Duodenal mucosa (tissue), 2 donors: ENCODE results near the gene MC1R.
"Not testable (repeated sequence)": the region's sequence is repeated elsewhere in the genome, so short reads cannot be mapped to it uniquely, and the experiment has no call there.

Experiments used
- H3K27ac ChIP-seq: one replicate; pipeline ENCODE4 v1.7.0; 2013; ENCODE audit warnings: low read depth, low read length
- H3K27me3 ChIP-seq, 2 donors: one replicate each; pipeline ENCODE4 v1.7.0; 2013; ENCODE audit warnings: low read length in 2 of 2, control low read depth in 1 of 2; ENCODE audit not compliant: insufficient read depth in 2 of 2, control insufficient read depth in 1 of 2
- H3K36me3 ChIP-seq, 2 donors: one replicate each; pipeline ENCODE4 v1.7.0; 2013; ENCODE audit warnings: low read length in 2 of 2, control low read depth in 1 of 2; ENCODE audit not compliant: insufficient read depth in 2 of 2, control insufficient read depth in 1 of 2
- H3K4me1 ChIP-seq, 2 donors: one replicate each; pipeline ENCODE4 v1.7.0; 2013; ENCODE audit warnings: low read length in 2 of 2, control low read depth in 1 of 2; ENCODE audit not compliant: insufficient read depth in 2 of 2, control insufficient read depth in 1 of 2
- H3K4me3 ChIP-seq, 2 donors: one replicate each; pipeline ENCODE4 v1.7.0; 2013; ENCODE audit warnings: low read length in 2 of 2, low read depth in 1 of 2
- H3K9ac ChIP-seq, 2 donors: one replicate each; pipeline ENCODE4 v1.7.0; 2013; ENCODE audit warnings: low read length in 2 of 2, low read depth in 1 of 2
- H3K9me3 ChIP-seq, 2 donors: one replicate each; pipeline ENCODE4 v1.7.0; 2013; ENCODE audit warnings: low read length in 2 of 2, control low read depth in 1 of 2; ENCODE audit not compliant: control insufficient read depth in 1 of 2

Gene MC1R

DNA sequence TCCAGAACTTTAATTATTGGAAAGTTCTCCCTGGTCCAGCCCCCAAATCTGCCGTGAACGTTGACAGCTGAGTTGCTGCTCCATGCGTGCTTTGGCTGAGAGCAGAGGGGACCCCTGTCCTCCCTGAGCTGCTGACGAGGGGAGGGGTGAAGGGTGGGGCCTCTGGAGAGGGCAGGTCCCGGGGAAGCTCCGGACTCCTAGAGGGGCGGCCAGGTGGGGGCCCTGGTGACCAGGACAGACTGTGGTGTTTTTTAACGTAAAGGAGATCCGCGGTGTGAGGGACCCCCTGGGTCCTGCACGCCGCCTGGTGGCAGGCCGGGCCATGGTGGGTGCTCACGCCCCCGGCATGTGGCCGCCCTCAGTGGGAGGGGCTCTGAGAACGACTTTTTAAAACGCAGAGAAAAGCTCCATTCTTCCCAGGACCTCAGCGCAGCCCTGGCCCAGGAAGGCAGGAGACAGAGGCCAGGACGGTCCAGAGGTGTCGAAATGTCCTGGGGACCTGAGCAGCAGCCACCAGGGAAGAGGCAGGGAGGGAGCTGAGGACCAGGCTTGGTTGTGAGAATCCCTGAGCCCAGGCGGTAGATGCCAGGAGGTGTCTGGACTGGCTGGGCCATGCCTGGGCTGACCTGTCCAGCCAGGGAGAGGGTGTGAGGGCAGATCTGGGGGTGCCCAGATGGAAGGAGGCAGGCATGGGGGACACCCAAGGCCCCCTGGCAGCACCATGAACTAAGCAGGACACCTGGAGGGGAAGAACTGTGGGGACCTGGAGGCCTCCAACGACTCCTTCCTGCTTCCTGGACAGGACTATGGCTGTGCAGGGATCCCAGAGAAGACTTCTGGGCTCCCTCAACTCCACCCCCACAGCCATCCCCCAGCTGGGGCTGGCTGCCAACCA is at the start of gene MC1R:
MC1R (plus strand) TSS at position 410 of the 895 bp plus-strand sequence; CDS start at position 807, 397 bp downstream.
- H3K36me3 ChIP-seq = peaks cover 0 to 1% of the 10 kb centered on the region in 2 donors
- H3K9me3 ChIP-seq = no peaks in the 10 kb centered on the region
- peak within 1 kb of the TSS; percentile 50 to 61 for H3K4me3 ChIP-seq
- peaks cover 18 to 27% of the 10 kb centered on the region in 2 donors for H3K4me1 ChIP-seq
- peak within 1 kb of the TSS; percentile 10 to 25 for H3K9ac ChIP-seq
- H3K27me3 ChIP-seq = peaks cover 37 to 39% of the 10 kb centered on the region in 2 donors
- H3K27ac ChIP-seq = no peak within 1 kb of the TSS

DNA sequence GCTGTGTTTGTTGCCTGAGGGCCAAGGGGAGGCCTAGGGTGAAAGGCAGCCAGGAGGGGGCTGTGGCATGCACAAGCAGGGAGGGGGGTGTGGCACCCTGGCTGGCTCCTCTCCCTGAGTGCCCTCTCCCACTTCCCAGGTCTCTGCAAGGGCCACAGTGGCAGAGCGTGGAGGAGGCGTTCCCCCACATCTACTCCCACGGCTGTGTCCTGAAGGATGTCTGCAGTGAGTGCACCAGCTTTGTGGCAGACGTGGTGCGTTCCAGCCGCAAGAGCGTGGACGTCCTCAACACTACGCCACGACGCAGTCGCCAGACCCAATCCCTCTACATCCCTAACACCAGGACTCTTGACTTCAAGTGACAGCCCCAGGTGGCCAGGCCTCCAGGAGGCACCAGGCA is 48.8 kb upstream of the MC1R start:
- peaks cover 0 to 7% of the 10 kb centered on the region in 2 donors for H3K9me3 ChIP-seq
- H3K9ac ChIP-seq = no peak overlapping the region
- no peaks in the 10 kb centered on the region for H3K27me3 ChIP-seq
- peaks cover 5 to 13% of the 10 kb centered on the region in 2 donors for H3K4me1 ChIP-seq
- H3K27ac ChIP-seq = no peak overlapping the region
- H3K36me3 ChIP-seq = peaks cover under 1 to 14% of the 10 kb centered on the region in 2 donors
- H3K4me3 ChIP-seq = no peak overlapping the region

DNA sequence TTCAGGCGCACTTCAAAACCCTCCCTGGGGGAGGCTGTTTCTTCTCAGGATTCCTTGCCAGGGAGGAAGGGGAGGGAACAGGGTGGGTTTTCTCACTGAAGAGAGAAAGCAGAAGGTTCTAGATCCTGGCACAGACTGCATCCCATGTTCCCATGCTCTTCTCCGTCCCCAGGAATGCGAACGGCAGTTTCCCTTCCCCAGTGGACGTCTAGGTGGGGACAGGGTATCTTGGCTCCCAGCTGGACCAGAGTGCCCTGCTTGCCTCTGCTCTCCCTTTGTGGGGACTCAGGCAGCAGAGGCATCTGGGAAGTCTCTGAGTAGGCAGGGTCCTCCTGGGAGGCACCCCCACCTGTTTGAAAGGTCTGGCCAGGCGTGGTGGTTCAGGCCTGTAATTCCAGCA is 48.2 kb upstream of the MC1R start:
- peaks cover 4 to 17% of the 10 kb centered on the region in 2 donors for H3K36me3 ChIP-seq
- no peak overlapping the region for H3K9ac ChIP-seq
- H3K27me3 ChIP-seq = no peaks in the 10 kb centered on the region
- no peak overlapping the region for H3K27ac ChIP-seq
- H3K4me1 ChIP-seq = peaks cover 5 to 15% of the 10 kb centered on the region in 2 donors
- no peak overlapping the region for H3K4me3 ChIP-seq
- H3K9me3 ChIP-seq = peaks cover 0 to 7% of the 10 kb centered on the region in 2 donors

DNA sequence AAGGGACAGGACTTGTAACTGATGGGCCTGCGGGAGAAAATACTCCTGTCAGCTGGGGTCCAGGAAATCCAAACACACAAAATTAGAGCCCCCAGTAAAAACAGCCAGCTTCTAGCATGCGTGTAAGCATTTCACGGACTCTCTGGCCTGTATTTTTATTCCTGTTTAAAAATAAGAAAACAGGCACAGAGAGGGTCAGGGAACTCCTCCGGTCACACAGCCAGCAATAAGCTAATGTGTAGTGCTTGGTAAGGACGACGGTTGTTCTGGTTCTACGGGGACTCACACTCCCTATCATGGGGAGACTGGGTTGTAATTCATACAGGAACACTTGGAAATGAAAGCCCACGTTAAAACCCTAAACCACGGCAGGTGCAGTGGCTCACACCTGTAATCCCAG is 46.8 kb upstream of the MC1R start:
- H3K27ac ChIP-seq = no peak overlapping the region
- H3K4me3 ChIP-seq = no peak overlapping the region
- H3K36me3 ChIP-seq = peaks cover 4 to 17% of the 10 kb centered on the region in 2 donors
- peaks cover 0 to 7% of the 10 kb centered on the region in 2 donors for H3K9me3 ChIP-seq
- no peak overlapping the region for H3K9ac ChIP-seq
- H3K4me1 ChIP-seq = peaks cover 5 to 15% of the 10 kb centered on the region in 2 donors
- no peaks in the 10 kb centered on the region for H3K27me3 ChIP-seq

DNA sequence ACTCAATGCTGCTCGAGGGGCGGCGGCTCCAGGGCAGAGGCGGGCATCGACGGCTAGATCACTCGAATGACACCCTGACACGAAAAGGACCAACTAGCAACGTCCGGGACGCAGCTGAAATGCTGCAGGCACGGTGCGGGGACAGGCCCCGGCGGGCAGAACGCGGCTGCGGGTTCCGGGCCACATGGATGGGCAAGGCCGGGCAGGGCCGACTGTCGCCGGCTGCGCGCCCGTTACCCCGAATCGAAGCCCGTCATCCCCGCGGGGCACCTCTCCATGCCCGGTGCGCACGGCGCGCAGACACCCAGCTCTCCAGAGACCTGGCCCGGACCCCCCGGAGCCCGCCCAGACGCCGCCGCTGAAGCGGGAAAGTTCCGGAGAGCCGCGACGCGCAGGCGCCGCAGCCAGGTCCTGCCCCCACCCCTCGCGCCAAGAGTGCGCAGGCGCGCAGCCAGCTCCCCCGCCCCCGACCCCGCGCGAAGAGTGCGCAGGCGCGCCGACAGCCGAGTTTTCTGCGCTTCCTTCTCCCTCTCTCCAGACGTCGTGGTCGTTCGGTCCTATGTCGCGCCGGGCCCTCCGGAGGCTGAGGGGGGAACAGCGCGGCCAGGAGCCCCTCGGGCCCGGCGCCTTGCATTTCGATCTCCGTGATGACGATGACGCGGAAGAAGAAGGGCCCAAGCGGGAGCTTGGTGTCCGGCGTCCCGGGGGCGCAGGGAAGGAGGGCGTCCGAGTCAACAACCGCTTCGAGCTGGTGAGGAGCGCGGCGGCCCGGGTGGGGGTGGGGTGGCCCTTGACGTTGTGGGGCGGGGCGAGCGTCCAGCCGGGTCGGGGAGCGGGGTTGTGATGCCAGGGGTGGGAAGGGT is 45.3 kb upstream of the MC1R start, which contains the start of gene TCF25:
TCF25 (plus strand) TSS at position 484 of the 863 bp plus-strand sequence; CDS start at position 560, 76 bp downstream.
- Histone ChIP-seq H3K27ac (peak within 1 kb of the TSS; percentile 100), H3K4me1 (peaks cover 5 to 15% of the 10 kb centered on the region in 2 donors), H3K9me3 (no peaks in the 10 kb centered on the region), H3K4me3 (peak within 1 kb of the TSS; percentile 78 to 84), H3K36me3 (peaks cover 4 to 13% of the 10 kb centered on the region in 2 donors), H3K27me3 (no peaks in the 10 kb centered on the region), H3K9ac (peak within 1 kb of the TSS; percentile 85 to 94)

DNA sequence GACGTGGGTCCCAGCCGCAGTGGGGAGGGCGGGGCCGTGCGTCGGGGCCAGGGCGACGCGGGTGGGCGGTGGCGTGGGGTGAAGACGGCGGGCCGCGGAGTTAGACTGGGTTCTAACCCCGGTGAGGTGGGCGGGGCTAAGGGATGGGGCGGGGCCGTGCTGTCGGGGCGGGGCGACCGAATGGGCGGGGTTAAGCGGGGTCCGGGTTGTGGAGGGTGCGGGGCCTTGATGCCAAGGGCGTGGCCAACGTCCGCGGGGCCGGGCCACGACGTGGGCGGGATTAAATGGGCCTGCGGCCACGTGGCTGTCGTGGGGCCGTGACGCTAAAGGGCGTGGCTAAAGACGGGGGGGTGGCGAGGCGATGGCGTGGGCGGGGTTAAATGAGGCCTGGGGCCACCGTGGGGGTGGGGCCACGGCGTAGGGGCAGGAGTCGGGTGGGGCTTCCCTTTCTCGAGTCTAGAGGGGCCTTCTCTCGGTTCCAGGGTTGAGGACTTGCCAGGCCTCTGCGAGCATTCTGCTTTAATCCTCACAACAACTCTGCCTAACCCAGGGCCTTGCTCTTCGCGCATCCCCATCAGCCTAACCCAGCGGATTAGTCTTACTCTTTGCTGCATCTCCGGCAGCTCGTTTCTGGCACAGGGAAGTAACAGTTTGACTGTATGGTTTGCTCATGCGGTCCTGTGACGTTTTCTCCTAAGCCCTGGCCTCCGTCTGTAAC is 44.5 kb upstream of the MC1R start:
- peaks cover 4 to 21% of the 10 kb centered on the region in 2 donors for H3K36me3 ChIP-seq
- H3K4me3 ChIP-seq = peak overlapping the region; percentile 78 to 84
- H3K9ac ChIP-seq = peak overlapping the region; percentile 39 to 85
- H3K27ac ChIP-seq = peak overlapping the region; percentile 100
- no peaks in the 10 kb centered on the region for H3K27me3 ChIP-seq
- peaks cover 5 to 15% of the 10 kb centered on the region in 2 donors for H3K4me1 ChIP-seq
- H3K9me3 ChIP-seq = no peaks in the 10 kb centered on the region

DNA sequence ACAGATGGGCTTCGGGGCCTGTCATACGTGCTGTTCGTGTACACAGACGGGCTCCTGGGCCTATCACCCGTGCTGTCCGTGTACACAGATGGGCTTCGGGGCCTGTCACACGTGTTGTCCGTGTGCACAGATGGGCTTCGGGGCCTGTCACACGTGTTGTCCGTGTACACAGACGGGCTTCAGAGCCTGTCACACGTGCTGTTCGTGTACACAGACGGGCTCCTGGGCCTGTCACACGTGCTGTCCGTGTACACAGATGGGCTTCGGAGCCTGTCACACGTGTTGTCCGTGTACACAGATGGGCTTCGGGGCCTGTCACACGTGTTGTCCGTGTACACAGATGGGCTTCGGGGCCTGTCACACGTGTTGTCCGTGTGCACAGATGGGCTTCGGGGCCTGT is 39.5 kb upstream of the MC1R start:
- H3K9me3 ChIP-seq, H3K9ac ChIP-seq, H3K27me3 ChIP-seq, H3K4me3 ChIP-seq, H3K27ac ChIP-seq, H3K4me1 ChIP-seq: not testable (repeated sequence)
- peaks cover 23 to 46% of the 10 kb centered on the region in 2 donors for H3K36me3 ChIP-seq

DNA sequence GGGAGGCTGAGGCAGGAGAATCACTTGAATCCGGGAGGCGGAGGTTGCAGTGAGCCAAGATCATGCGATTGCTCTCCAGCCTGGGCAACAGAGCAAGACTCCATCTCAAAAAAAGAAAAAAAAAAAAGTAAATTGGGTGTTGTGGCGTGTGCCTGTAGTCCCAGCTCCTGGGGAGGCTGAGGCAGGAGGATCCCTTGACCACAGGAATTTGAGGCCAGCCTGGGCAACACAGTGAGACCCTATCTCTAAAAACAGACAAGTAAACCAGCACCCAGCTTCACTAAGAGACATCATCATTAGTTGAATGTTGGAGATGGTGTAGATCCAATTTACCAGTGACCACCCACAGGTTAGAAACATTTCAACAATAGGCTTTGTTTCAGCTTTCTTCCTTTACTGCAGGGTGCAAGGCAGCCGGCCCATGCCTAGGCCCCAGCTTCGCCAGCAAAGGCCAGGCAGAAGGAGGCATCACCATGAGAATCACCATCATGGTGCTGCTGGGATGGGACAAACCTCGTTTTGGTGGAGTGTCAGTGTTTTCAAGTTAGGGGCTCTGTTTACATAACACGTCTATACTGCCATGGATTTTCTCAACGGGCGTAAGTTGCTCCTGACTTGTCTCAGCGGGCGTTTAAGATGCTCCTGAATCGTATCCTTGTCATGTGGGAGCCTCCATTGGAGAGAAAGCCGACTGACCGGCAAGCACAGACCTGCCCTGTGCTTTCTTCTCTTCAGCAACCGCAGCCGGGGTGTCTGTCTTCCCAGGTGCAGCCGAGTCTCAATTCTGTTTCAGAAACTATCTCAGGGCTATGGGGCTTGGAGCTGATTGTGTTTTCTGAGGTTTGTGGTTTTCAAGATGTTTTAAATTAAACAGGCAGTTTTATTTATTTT is 37.9 kb upstream of the MC1R start:
- Histone ChIP-seq H3K4me3 (no peak overlapping the region), H3K27me3 (no peaks in the 10 kb centered on the region), H3K9ac (no peak overlapping the region), H3K9me3 (no peaks in the 10 kb centered on the region), H3K4me1 (no peaks in the 10 kb centered on the region), H3K27ac (no peak overlapping the region), H3K36me3 (peaks cover 29 to 56% of the 10 kb centered on the region in 2 donors)

DNA sequence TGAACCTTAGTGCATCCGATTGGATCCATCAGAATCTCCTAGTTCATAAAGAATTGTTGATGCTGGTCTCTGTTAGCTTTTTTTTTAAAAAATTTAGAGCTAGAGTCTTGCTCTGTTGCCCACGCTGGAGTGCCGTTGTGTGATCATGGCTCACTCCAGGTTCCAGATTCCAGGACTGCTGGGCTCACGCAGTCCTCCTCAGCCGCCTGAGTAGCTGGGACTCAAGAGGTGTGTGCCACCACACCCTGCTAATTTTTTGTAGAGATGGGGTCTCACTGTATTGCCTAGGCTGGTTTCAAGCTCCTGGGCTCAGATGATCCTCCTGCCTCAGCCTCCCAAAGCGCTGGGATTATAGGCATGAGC is 37.3 kb upstream of the MC1R start:
- Histone ChIP-seq H3K9me3 (no peaks in the 10 kb centered on the region), H3K9ac (no peak overlapping the region), H3K27ac (no peak overlapping the region), H3K4me3 (no peak overlapping the region), H3K27me3 (no peaks in the 10 kb centered on the region), H3K36me3 (peaks cover 29 to 60% of the 10 kb centered on the region in 2 donors), H3K4me1 (no peaks in the 10 kb centered on the region)
